Upper lobe of left lung (tissue), 4 donors: ENCODE results near the gene RFTN2.

Source experiments
- CTCF ChIP-seq, 6 experiments: fragments of 450-650 bp in 4 of 6; fragments of 200-600 bp in 2 of 6; sonication (generic) in 2 of 6; IDR thresholded peaks; one replicate each; pipeline ENCODE4 v1.5.1; 2016 to 2019; ENCODE audit warnings: antibody characterized with exemption in 6 of 6
- EP300 ChIP-seq, 4 donors: sonication (generic); formaldehyde crosslinking; IDR thresholded peaks; one replicate each; pipeline ENCODE4 v1.5.1; 2017; ENCODE audit warnings: antibody characterized with exemption in 4 of 4, control low read depth in 2 of 4
- POLR2A ChIP-seq, 4 donors: fragments of 450-650 bp; IDR thresholded peaks; one replicate each; pipeline ENCODE4 v1.5.1; 2016 to 2017; ENCODE audit warnings: antibody characterized with exemption in 4 of 4, mild to moderate bottlenecking in 2 of 4
- POLR2AphosphoS5 ChIP-seq, 2 donors: sonication (generic); formaldehyde crosslinking; IDR thresholded peaks; one replicate each; pipeline ENCODE4 v1.5.1; 2017; ENCODE audit warnings: antibody characterized with exemption in 2 of 2

- TF ChIP-seq CTCF (IDR thresholded peaks at IDR 0.05) = no peak
- no peak for TF ChIP-seq EP300 (IDR thresholded peaks at IDR 0.05)
- TF ChIP-seq POLR2A (IDR thresholded peaks at IDR 0.05) = no peak
- TF ChIP-seq POLR2AphosphoS5 (IDR thresholded peaks at IDR 0.05) = no peak
These were observed 115.7 kb downstream of the RFTN2 start for GRCh38 chr2:197559681-197560080.
